Stomach smooth muscle (tissue), 2 donors: ENCODE results near the gene UST.

Source experiments
- H3K27ac ChIP-seq: one replicate; pipeline ENCODE4 v1.7.0; 2013; ENCODE audit warnings: mild to moderate bottlenecking, low read length, inconsistent platforms
- H3K27me3 ChIP-seq, 2 donors: one replicate each; pipeline ENCODE4 v1.7.0; 2013; ENCODE audit warnings: low read length in 2 of 2; ENCODE audit not compliant: insufficient read depth in 2 of 2, control insufficient read depth in 1 of 2
- H3K36me3 ChIP-seq, 2 donors: one replicate each; pipeline ENCODE4 v1.7.0; 2013; ENCODE audit warnings: low read length in 2 of 2; ENCODE audit not compliant: control insufficient read depth in 2 of 2, insufficient read depth in 2 of 2
- H3K4me1 ChIP-seq: one replicate; pipeline ENCODE4 v1.7.0; 2013; ENCODE audit warnings: low read length; ENCODE audit not compliant: control insufficient read depth, insufficient read depth
- H3K4me3 ChIP-seq, 2 donors: one replicate each; pipeline ENCODE4 v1.7.0; 2013; ENCODE audit warnings: low read length in 2 of 2
- H3K9ac ChIP-seq, 2 donors: one replicate each; pipeline ENCODE4 v1.7.0; 2013; ENCODE audit warnings: low read length in 2 of 2, mild to moderate bottlenecking in 1 of 2
- H3K9me3 ChIP-seq, 2 donors: one replicate each; pipeline ENCODE4 v1.7.0; 2013; ENCODE audit warnings: low read length in 2 of 2; ENCODE audit not compliant: control insufficient read depth in 2 of 2
- donor health status: healthy.
- donor health status: Pancreatic carcinoma.

The UST gene

DNA sequence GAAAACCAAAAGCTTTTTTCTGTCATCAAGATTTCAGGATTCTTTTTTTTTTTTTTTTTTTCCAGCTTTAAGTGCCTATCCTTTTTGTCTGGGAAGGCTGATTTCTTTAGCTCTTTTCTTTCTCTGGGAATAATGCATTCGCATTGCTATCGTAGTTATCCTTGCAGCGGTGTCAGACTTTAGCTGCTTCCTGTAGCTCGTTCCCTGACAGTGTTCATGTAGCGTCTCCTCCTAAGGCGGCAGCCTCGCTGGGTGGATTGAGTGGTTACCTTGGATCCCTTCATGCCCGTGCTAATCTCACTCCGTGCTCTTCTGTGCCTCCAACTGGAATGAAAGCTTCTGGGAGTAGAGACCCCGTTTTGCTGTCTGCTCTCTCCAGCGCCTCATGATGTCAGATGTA, 43.1 kb downstream of the UST start:
- Histone ChIP-seq H3K4me3 (no peak overlapping the region), H3K27ac (no peak overlapping the region), H3K27me3 (no peaks in the 10 kb centered on the region), H3K9me3 (peaks cover 0 to 5% of the 10 kb centered on the region in 2 donors), H3K4me1 (peaks cover 15% of the 10 kb centered on the region), H3K36me3 (peaks cover 0 to 2% of the 10 kb centered on the region in 2 donors), H3K9ac (no peak overlapping the region)

DNA sequence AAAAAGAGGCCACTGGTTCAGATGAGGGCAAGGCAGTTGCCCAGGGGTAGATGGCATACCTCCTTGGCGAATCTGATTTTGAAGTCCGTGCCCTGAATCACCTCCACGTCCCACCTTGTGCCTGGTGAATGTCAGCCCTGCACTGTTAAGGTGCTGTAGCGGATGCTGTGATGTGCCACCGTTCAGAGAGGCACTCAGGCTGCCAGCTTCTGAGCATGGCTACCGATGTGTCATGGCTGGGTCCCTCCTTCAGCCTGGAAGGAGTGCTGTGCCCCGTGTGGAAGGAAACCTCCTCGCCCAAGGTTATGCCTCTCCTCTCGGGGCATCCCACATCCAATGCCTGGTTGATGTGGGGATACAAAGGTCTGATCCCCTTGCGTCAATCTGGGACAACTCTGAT, 43.6 kb downstream of the UST start:
- no peak overlapping the region for H3K27ac ChIP-seq
- H3K9ac ChIP-seq = no peak overlapping the region
- H3K4me3 ChIP-seq = no peak overlapping the region
- peaks cover 19% of the 10 kb centered on the region for H3K4me1 ChIP-seq
- peaks cover 0 to 5% of the 10 kb centered on the region in 2 donors for H3K9me3 ChIP-seq
- H3K27me3 ChIP-seq = no peaks in the 10 kb centered on the region
- peaks cover 0 to 2% of the 10 kb centered on the region in 2 donors for H3K36me3 ChIP-seq

DNA sequence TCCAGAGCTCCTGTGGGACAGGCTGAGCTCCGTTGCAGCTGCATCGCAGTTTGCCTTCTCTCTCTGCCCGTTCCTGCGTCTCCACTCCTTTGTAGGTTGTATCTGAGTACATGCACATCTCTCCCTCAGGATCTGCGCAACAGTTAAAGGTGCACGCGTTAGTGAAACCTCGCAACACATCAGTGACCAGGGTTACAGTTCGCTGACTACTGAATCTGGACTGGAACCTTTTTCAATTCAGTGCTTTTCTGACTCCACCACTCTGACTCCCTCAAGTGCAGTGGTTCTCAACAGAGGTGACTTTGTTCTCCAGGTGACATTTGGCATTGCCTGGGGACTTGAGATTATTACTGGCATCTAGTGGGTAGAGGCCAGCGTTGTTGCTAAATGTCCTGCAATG, 44.0 kb downstream of the UST start:
- H3K27ac ChIP-seq = no peak overlapping the region
- H3K4me1 ChIP-seq = peaks cover 19% of the 10 kb centered on the region
- no peaks in the 10 kb centered on the region for H3K27me3 ChIP-seq
- no peak overlapping the region for H3K9ac ChIP-seq
- H3K36me3 ChIP-seq = peaks cover 0 to 2% of the 10 kb centered on the region in 2 donors
- peaks cover 0 to 5% of the 10 kb centered on the region in 2 donors for H3K9me3 ChIP-seq
- H3K4me3 ChIP-seq = no peak overlapping the region

DNA sequence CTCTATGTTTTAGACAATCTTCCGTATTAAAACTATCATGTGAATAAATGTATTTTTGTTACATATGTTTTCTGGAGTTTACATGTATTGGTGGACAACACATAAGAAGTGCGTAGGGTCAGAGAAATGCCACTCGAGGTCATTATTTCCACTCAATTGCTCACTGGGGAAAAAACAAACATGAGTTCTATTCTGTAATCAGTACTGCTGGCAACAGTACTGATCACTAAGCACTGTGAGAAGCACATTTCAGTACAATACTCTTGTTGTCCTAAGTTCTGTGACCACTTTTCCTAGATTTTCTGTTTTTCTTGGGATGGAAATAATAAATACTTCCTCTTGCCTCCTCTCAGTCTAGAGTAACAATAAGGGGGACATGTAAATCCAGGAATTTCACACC, 44.5 kb downstream of the UST start:
- Histone ChIP-seq H3K4me1 (peaks cover 19% of the 10 kb centered on the region), H3K9me3 (peaks cover 0 to 5% of the 10 kb centered on the region in 2 donors), H3K36me3 (peaks cover 0 to 2% of the 10 kb centered on the region in 2 donors), H3K27ac (no peak overlapping the region), H3K4me3 (no peak overlapping the region), H3K9ac (no peak overlapping the region), H3K27me3 (no peaks in the 10 kb centered on the region)

DNA sequence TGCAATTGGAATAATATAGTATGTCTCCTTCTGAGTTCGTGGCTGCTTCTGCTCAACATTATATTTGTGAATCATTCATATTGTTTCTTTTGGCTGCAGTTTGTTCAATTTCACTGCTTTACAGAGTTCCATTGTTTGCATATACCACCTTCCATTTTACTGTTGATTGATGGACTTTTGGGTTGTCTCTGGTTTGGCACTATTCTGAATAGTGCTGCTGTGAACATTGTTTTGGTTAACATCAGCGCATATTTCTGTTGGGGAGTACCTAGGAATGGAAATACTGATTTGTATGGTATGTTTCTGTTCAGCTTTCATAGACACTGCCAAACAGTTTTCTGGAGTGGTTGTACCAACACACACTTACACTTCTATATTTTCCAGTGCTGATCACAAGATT, 46.9 kb downstream of the UST start:
- Histone ChIP-seq H3K27me3 (no peaks in the 10 kb centered on the region), H3K9me3 (peaks cover 0 to 5% of the 10 kb centered on the region in 2 donors), H3K9ac (no peak overlapping the region), H3K4me3 (no peak overlapping the region), H3K36me3 (peaks cover 0 to 2% of the 10 kb centered on the region in 2 donors), H3K27ac (no peak overlapping the region), H3K4me1 (peaks cover 19% of the 10 kb centered on the region)

DNA sequence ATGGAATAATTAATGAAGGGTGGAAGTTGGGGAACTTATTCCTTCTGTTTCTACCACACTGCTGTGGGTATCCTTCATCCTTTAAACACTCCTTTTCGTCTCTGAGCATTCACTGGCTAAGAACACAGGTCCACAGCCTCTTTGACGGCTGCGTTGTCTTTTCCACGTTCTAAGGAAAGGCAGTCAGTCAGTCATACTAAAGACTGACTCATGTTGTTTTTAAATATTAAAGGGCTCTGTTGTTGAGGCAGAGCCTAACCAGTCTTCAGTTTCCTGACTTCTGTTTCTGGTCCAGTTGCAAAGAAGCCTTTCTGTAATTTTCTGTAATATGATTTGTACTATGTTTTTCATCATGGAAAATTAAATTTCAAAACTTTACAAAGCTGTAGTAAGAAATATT, 48.0 kb downstream of the UST start:
- Histone ChIP-seq H3K36me3 (peaks cover 0 to 2% of the 10 kb centered on the region in 2 donors), H3K27ac (no peak overlapping the region), H3K9ac (no peak overlapping the region), H3K4me3 (no peak overlapping the region), H3K9me3 (peaks cover 0 to 5% of the 10 kb centered on the region in 2 donors), H3K27me3 (no peaks in the 10 kb centered on the region), H3K4me1 (peaks cover 19% of the 10 kb centered on the region)

DNA sequence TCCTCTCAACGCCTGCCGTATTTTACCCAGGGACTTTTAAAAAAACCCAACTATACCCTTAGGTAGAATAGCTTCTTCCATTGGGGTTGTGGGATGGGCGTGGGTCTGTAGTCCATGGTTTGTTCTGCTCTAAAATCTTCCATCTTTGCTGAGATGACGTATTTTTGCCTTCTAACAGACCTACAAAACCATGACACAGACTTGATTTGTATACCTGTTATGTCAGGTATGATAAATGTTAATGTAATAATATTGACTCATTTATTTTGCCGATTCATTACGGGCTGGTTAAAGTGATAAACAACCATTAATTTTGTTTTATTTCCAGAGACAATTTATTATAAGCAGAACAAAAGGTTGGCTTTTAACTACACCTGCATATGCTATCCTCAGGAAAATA, 48.7 kb downstream of the UST start:
- no peak overlapping the region for H3K9ac ChIP-seq
- H3K27me3 ChIP-seq = no peaks in the 10 kb centered on the region
- H3K27ac ChIP-seq = peak overlapping the region; percentile 18
- H3K9me3 ChIP-seq = peaks cover 0 to 5% of the 10 kb centered on the region in 2 donors
- H3K36me3 ChIP-seq = peaks cover 0 to 2% of the 10 kb centered on the region in 2 donors
- peaks cover 17% of the 10 kb centered on the region for H3K4me1 ChIP-seq
- H3K4me3 ChIP-seq = no peak overlapping the region

DNA sequence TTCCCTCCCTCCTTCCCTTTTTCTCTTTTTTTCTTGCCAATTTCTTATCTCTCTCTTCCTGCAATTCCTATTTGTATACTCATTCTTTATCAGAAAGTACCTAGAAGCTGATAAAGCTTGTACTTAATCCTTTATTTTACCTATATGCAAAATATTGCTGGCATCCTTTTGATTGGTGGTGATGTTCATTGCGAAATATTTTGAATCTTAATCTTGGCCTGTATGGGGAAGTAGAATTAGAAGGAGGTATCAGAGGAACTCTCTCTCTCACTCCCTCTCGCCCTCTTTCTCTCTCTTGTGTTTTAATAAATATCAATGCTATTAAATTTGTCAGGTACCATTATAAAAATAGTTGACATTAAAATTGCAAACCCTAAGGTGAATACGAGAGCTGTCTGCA, 52.8 kb downstream of the UST start:
- no peak overlapping the region for H3K27ac ChIP-seq
- peaks cover 9% of the 10 kb centered on the region for H3K4me1 ChIP-seq
- no peak overlapping the region for H3K4me3 ChIP-seq
- H3K27me3 ChIP-seq = no peaks in the 10 kb centered on the region
- H3K9ac ChIP-seq = no peak overlapping the region
- no peaks in the 10 kb centered on the region for H3K36me3 ChIP-seq
- H3K9me3 ChIP-seq = no peaks in the 10 kb centered on the region

DNA sequence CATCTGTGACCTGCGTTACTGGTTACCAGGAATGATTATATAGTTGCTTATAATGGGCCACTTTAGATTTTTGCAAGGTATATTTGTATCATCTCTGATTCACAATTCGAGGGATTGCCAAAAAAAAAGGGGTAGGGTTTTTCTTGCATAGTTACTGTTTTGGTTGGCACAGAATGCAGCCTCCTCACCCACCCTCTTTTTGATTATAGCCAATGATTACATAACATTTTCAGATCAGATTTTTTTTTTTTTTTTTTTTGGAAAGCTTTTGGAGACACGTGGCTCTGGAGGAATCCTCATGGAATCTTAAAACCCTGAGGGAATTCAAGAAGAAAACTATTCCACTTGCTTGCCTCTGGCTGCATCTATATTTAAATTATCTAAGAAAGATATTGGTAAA, 53.7 kb downstream of the UST start:
- H3K4me3 ChIP-seq = no peak overlapping the region
- no peaks in the 10 kb centered on the region for H3K36me3 ChIP-seq
- no peaks in the 10 kb centered on the region for H3K9me3 ChIP-seq
- H3K4me1 ChIP-seq = peaks cover 4% of the 10 kb centered on the region
- no peak overlapping the region for H3K27ac ChIP-seq
- H3K27me3 ChIP-seq = no peaks in the 10 kb centered on the region
- no peak overlapping the region for H3K9ac ChIP-seq

DNA sequence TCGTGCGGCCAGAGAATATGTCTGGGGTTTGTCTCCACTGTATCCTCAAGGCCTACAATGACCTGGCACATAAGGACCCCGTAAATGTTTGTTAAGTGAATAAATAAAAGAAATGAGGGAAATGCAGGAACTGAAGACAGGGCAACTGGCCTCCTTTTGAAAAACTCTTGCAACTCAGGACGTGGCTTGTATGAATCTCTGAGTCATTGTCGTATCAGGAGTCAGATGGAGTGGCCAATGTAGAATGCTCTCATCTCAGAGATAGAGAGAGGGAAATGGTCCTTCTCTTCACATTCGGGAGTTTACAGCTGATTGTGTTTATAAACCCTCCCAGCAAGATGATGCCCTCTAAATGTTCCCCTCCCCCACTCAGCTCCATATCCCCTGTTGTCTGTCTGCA, 57.1 kb downstream of the UST start:
- H3K36me3 ChIP-seq = no peaks in the 10 kb centered on the region
- no peak overlapping the region for H3K9ac ChIP-seq
- no peak overlapping the region for H3K4me3 ChIP-seq
- no peak overlapping the region for H3K27ac ChIP-seq
- no peaks in the 10 kb centered on the region for H3K27me3 ChIP-seq
- H3K4me1 ChIP-seq = peaks cover 4% of the 10 kb centered on the region
- no peaks in the 10 kb centered on the region for H3K9me3 ChIP-seq

DNA sequence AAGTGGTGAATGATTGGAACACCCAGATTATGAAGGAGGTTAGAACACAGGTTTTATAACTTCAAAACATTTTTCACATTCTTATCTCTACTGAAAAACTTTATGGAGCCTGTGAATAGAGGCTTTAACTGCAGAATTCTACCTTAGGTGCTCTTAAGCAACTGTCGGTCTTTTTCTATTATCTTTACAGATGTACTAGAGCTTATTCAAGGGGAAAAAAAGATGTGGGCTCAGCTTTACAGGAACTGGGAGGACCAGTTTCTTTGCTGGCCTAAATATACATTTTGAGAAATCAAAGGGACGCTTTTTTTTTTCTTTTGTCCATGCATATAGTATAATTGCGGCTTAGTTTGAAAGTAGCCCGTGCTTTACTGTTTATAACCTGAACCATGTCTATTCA, 58.9 kb downstream of the UST start:
- Histone ChIP-seq H3K36me3 (no peaks in the 10 kb centered on the region), H3K4me1 (peaks cover 4% of the 10 kb centered on the region), H3K9me3 (no peaks in the 10 kb centered on the region), H3K4me3 (no peak overlapping the region), H3K9ac (no peak overlapping the region), H3K27ac (no peak overlapping the region), H3K27me3 (no peaks in the 10 kb centered on the region)
